Right hindlimb (tissue), 1 donor: ENCODE measurements around the gene RIT2.

Experiments used
- DNase-seq: peaks from one replicate; pipeline ENCODE4 v3.0.0-alpha.2; 2018

The RIT2 gene

GRCh38 chr18:42922363-42922762 lies 193.1 kb downstream of the RIT2 start:
- no peak for DNase-seq

DNA sequence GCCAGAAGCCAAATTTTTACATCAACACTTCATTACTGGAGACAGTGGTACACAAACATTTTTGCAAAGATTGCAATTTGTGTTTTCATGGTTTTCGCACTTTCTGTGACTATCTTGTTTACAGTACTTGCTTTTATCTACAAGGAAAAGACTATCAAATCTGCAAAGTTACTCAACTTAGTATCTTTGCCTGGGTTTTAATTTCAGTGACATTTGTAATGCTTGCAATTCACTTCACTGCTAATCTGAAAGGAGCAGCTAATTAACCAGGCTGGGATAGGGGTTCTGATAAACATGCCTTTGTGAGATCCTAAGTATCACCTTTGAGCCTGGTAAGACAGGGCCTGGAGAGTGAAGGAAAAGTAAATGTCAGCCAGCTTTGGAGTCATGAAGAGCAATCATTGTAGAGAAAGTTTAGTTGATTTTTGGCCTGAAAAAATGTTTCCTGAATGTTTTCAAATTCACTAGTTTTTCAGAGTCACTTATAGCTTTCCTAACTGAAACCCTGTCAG lies 194.2 kb downstream of the RIT2 start:
- DNase-seq: no peak

- no peak for DNase-seq
Measured at GRCh38 chr18:42920621-42921020, 194.9 kb downstream of the RIT2 start.

DNA sequence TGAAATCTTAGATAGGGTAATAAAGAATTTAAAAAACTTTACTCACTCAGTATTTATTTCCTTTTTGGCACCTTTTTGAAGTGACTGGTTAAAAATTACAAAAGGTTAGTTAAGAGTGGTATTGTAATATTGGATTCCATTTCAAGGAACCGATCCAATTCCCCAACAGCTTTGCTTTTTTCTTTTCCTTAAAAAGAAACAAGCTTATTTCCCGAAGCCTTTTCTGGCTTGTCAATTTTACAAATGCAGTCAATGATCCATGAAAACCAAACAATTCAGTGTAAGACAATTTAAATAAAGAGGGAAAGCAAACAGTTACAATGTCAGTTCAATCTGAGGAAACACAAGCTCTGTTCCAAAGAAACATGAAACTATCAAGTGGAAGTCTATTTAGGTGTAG lies 200.2 kb downstream of the RIT2 start:
- DNase-seq: no peak

DNA sequence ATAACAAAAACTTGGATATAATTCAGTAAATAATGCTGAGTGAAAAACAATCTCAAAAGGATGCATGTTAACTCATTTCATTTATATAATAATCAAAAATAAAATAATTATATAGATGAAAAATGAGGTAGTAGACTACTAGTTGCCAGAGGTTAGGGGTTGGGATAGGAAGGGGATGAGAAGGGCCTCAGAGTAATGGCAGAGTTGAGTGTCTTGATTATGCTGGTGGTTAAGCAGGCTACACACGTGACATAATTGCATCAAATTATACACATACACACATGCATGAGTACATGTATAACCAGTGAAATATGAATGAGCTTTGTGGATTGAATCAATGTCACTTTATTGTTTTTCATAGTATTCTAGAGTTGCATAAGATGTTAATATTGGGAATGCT lies 201.0 kb downstream of the RIT2 start:
- no peak for DNase-seq

GRCh38 chr18:42909095-42909494 lies 206.4 kb downstream of the RIT2 start:
- no peak for DNase-seq

DNA sequence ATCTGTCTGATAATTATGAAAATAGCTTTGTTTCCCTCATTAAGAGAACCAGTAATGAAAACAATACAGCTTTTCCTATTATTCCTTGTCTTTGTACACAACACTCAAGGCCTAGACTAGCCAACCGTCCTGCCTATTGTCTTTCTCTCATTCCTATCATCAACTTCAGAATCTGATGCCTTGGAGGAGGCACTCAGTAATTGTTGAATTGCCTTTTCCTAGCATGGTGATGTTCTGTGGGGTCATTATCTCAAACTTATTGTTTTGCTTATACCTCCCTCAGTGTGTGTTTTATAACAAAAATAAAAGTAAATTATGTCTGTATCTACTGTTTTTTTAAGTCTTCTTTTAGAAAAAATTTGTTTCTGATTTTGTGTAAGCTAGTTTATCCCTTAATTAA lies 208.7 kb downstream of the RIT2 start:
- no peak for DNase-seq

- no peak for DNase-seq
Measured at GRCh38 chr18:42901161-42901560, 214.3 kb downstream of the RIT2 start.

GRCh38 chr18:42893977-42894376 lies 221.5 kb downstream of the RIT2 start:
- DNase-seq: no peak

DNA sequence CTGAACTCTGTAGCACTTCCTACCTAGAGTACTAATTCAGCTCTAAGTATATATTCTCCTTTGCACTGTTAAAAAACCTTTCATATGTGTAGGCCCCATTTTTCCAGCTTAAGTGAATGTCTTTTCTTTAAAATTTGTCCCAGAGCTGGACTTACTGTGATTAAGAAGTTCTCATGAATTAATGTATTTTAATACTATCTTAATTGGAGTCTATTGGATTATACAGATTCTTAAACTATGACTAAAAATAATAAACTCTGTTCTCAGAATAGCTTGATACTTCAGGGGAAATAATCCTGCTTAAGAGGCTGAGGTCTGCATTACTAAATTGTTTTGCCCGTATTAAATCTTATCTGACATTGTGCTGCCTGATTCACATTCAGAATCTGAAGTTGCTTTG lies 223.3 kb downstream of the RIT2 start:
- no peak for DNase-seq

DNA sequence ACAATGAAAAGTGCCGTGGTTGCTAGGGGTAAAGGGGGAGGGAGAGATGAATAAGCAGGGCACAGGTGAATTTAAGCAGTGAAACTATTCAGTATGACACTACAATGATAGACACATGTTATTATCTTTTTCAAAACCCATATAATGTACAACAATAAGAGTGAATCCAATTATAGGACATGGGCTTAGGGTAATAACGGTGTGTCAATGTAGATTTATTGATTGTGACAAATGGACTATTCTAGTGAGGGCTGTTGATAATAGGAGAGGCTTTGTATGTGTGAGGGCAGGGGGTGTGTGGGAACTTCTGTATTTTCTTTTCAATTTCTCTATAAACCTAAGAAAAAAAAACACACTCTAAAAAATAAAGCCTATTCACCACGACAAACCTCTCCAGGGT lies 223.8 kb downstream of the RIT2 start:
- DNase-seq: no peak

- DNase-seq: no peak
Measured at GRCh38 chr18:42883169-42883568, 232.3 kb downstream of the RIT2 start.

GRCh38 chr18:42882122-42882521 lies 233.4 kb downstream of the RIT2 start:
- DNase-seq: no peak

DNA sequence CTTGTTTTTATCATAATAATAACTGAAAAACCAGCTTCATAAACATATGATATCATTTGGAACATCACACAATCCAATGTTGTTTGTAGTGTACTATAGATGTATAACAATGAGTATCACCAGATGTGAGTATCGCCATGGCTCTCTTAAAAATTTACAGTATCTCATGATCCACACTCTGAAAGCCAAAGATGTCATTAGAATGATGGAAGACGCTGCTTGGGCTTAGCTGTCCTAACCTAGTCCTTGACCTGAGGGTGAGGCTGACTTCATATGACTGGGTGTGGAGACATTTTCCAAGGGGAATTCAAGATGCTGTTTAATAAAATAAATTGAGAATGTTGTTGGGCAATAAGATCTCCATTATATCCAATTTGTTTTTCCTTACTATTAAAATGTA lies 242.6 kb downstream of the RIT2 start:
- no peak for DNase-seq

GRCh38 chr18:42864876-42865275 lies 250.6 kb downstream of the RIT2 start:
- no peak for DNase-seq

DNA sequence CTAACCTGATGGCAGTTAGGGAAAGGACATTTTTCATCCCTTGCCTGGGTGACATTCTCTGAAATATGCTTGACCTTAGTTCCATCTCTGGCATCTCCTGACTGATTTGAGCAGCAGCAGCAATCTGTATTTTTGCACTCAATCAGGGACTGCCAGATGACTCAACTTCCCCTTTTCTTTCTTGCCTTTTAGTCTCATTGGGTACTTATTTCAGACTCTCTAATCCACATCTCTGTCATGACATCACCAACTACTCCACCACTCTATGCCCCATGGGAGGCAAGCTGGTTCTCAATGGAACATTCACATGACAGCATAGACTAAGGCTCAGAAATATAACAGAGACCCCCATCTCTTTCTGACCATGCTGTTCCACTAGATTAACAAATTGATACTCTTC lies 254.2 kb downstream of the RIT2 start:
- no peak for DNase-seq

GRCh38 chr18:42860548-42860947 lies 254.9 kb downstream of the RIT2 start:
- no peak for DNase-seq

- no peak for DNase-seq
Measured at GRCh38 chr18:42860011-42860410, 255.5 kb downstream of the RIT2 start.

- no peak for DNase-seq
Measured at GRCh38 chr18:42854558-42854957, 260.9 kb downstream of the RIT2 start.

GRCh38 chr18:42850174-42851083 lies 265.1 kb downstream of the RIT2 start:
- DNase-seq: no peak

DNA sequence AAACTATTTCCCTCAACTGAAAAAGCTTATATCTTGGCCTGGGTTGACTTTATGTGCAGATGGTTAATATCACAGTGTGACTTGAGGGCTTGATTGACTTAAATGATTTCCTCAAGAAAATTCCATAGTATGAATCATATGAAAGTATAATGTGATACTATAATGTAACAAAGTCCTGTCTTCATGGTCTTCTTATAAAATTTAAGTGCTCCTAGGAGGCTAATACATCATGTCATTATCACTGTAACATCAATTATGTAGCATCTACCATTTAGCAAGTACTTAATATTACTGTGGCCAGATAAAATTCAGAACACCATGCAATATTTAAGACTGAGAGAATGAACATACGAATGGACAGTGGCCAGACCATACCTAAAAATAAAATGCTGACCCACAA lies 276.1 kb downstream of the RIT2 start:
- no peak for DNase-seq

GRCh38 chr18:42838546-42839145 lies 276.8 kb downstream of the RIT2 start:
- no peak for DNase-seq

DNA sequence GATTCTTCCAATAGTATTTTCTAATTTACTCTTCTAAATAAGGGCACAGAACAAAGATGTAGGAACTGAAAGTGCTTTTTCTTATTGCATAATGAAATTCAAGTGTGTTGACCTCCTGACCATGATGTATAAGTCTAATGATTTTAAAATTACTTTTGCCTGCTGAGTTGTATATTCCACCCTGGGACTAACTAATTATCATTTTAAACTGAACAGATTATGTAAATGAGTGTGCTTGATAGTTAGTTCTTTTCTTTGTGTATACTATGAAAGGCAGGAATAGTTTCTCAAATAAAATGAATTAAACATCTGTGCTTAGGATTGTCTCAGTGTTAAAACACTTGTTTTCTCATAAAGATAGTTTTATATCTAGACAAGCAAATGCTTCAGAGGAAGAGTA lies 284.5 kb downstream of the RIT2 start:
- no peak for DNase-seq

- no peak for DNase-seq
Measured at GRCh38 chr18:42828881-42829280, 286.6 kb downstream of the RIT2 start.
